ENCODE data around the gene LRIT3. TPM values are rescaled to one million over a fixed set of nuclear protein-coding genes. Genes with fewer than 3 reads are reported as not detected.
"Not testable (repeated sequence)": the region's sequence is repeated elsewhere in the genome, so short reads cannot be mapped to it uniquely, and the experiment has no call there.

Gene LRIT3
- polyA plus RNA-seq, 1 donor from 2014 or later, result not detected

- peak overlapping the region in 1 of 4 donors; percentile 30 for H3K4me3 Mint-ChIP-seq
- H3K9me3 Mint-ChIP-seq, result no peaks in the 10 kb centered on the region
- no peaks in the 10 kb centered on the region for H3K27me3 Mint-ChIP-seq
- peaks cover 3% of the 10 kb centered on the region for H3K36me3 Mint-ChIP-seq
- H3K27ac Mint-ChIP-seq, result no peak overlapping the region
- peaks cover 13 to 21% (median 20%) of the 10 kb centered on the region in 3 donors for H3K4me1 Mint-ChIP-seq
Measured at GRCh38 chr4:109820563-109820962, 27.3 kb upstream of the LRIT3 start.

- Mint-ChIP-seq H3K9me3 (no peaks in the 10 kb centered on the region), H3K27ac (peak overlapping the region in 1 of 3 donors; percentile 40), H3K36me3 (peaks cover 3% of the 10 kb centered on the region)
Measured at GRCh38 chr4:109821185-109821584, 26.7 kb upstream of the LRIT3 start.

GRCh38 chr4:109826719-109827118 is 21.2 kb upstream of the LRIT3 start:
- Mint-ChIP-seq H3K27me3 (no peaks in the 10 kb centered on the region), H3K4me1 (no peaks in the 10 kb centered on the region), H3K36me3 (peaks cover 1% of the 10 kb centered on the region), H3K4me3 (no peak overlapping the region), H3K27ac (no peak overlapping the region), H3K9me3 (no peaks in the 10 kb centered on the region)

More at GRCh38 chr4:109821185-109821584, 26.7 kb upstream of the LRIT3 start:
- Mint-ChIP-seq H3K4me3 (peak overlapping the region in 1 of 4 donors; percentile 30), H3K27me3 (no peaks in the 10 kb centered on the region), H3K4me1 (peaks cover 8 to 15% (median 14%) of the 10 kb centered on the region in 3 donors)

GRCh38 chr4:109827672-109828071 is 20.2 kb upstream of the LRIT3 start, which contains the start of gene RRH:
TSS of gene RRH (plus strand) at chr4:109827972. CDS start at chr4:109828028, 56 bp downstream.
- H3K27ac Mint-ChIP-seq, result no peak within 1 kb of the TSS
- H3K4me3 Mint-ChIP-seq, result no peak within 1 kb of the TSS
- H3K36me3 Mint-ChIP-seq, result no peaks in the 10 kb centered on the region
- H3K9me3 Mint-ChIP-seq, result no peaks in the 10 kb centered on the region
- no peaks in the 10 kb centered on the region for H3K27me3 Mint-ChIP-seq
- no peaks in the 10 kb centered on the region for H3K4me1 Mint-ChIP-seq

GRCh38 chr4:109833756-109834155 is 14.2 kb upstream of the LRIT3 start:
- H3K4me3 Mint-ChIP-seq, result no peak overlapping the region
- no peaks in the 10 kb centered on the region for H3K9me3 Mint-ChIP-seq
- no peaks in the 10 kb centered on the region for H3K27me3 Mint-ChIP-seq
- no peak overlapping the region for H3K27ac Mint-ChIP-seq
- peaks cover 5% of the 10 kb centered on the region for H3K36me3 Mint-ChIP-seq
- no peaks in the 10 kb centered on the region for H3K4me1 Mint-ChIP-seq

- Mint-ChIP-seq H3K36me3 (peaks cover 5% of the 10 kb centered on the region), H3K27ac (no peak overlapping the region), H3K27me3 (no peaks in the 10 kb centered on the region), H3K4me1 (no peaks in the 10 kb centered on the region), H3K9me3 (peaks cover 0 to 6% (median 0%) of the 10 kb centered on the region in 3 donors), H3K4me3 (no peak overlapping the region)
Measured at GRCh38 chr4:109836985-109837384, 10.9 kb upstream of the LRIT3 start.

- H3K4me3 Mint-ChIP-seq, result no peak overlapping the region
- no peaks in the 10 kb centered on the region for H3K9me3 Mint-ChIP-seq
- no peak overlapping the region for H3K27ac Mint-ChIP-seq
- no peaks in the 10 kb centered on the region for H3K27me3 Mint-ChIP-seq
- no peaks in the 10 kb centered on the region for H3K4me1 Mint-ChIP-seq
- no peaks in the 10 kb centered on the region for H3K36me3 Mint-ChIP-seq
Measured at GRCh38 chr4:109846395-109847098, 1.4 kb upstream of the LRIT3 start.

GRCh38 chr4:109848501-109848900 is 594 bp downstream of the LRIT3 start:
- Mint-ChIP-seq H3K27me3 (peaks cover 2% of the 10 kb centered on the region), H3K36me3 (no peaks in the 10 kb centered on the region), H3K4me1 (no peaks in the 10 kb centered on the region), H3K4me3 (no peak overlapping the region), H3K27ac (no peak overlapping the region), H3K9me3 (no peaks in the 10 kb centered on the region)

GRCh38 chr4:109850601-109851000 is 2.7 kb downstream of the LRIT3 start:
- no peaks in the 10 kb centered on the region for H3K36me3 Mint-ChIP-seq
- H3K9me3 Mint-ChIP-seq, result no peaks in the 10 kb centered on the region
- H3K4me3 Mint-ChIP-seq, result no peak overlapping the region
- H3K27ac Mint-ChIP-seq, result no peak overlapping the region
- H3K27me3 Mint-ChIP-seq, result peaks cover 2% of the 10 kb centered on the region
- no peaks in the 10 kb centered on the region for H3K4me1 Mint-ChIP-seq

GRCh38 chr4:109859426-109860300 is 11.8 kb downstream of the LRIT3 start:
- H3K4me1 Mint-ChIP-seq, H3K27me3 Mint-ChIP-seq, H3K36me3 Mint-ChIP-seq, H3K27ac Mint-ChIP-seq: not testable (repeated sequence)
- peaks cover 7 to 18% (median 14%) of the 10 kb centered on the region in 3 donors for H3K9me3 Mint-ChIP-seq
- peak overlapping the region in 1 of 4 donors; percentile 7 for H3K4me3 Mint-ChIP-seq

GRCh38 chr4:109861271-109861670 is 13.4 kb downstream of the LRIT3 start:
- H3K4me1 Mint-ChIP-seq, result no peaks in the 10 kb centered on the region
- no peak overlapping the region for H3K27ac Mint-ChIP-seq
- H3K9me3 Mint-ChIP-seq, result peaks cover 7 to 18% (median 13%) of the 10 kb centered on the region in 3 donors
- no peak overlapping the region for H3K4me3 Mint-ChIP-seq
- no peaks in the 10 kb centered on the region for H3K27me3 Mint-ChIP-seq
- no peaks in the 10 kb centered on the region for H3K36me3 Mint-ChIP-seq

- Mint-ChIP-seq H3K4me1 (no peaks in the 10 kb centered on the region), H3K36me3 (no peaks in the 10 kb centered on the region), H3K4me3 (no peak overlapping the region), H3K9me3 (peaks cover 7 to 18% (median 13%) of the 10 kb centered on the region in 3 donors), H3K27me3 (no peaks in the 10 kb centered on the region), H3K27ac (no peak overlapping the region)
Measured at GRCh38 chr4:109861916-109862511, 14.1 kb downstream of the LRIT3 start.

- peaks cover 4 to 13% (median 10%) of the 10 kb centered on the region in 3 donors for H3K9me3 Mint-ChIP-seq
- peaks cover 2% of the 10 kb centered on the region for H3K36me3 Mint-ChIP-seq
- no peak overlapping the region for H3K27ac Mint-ChIP-seq
- H3K27me3 Mint-ChIP-seq, result no peaks in the 10 kb centered on the region
- no peak overlapping the region for H3K4me3 Mint-ChIP-seq
- H3K4me1 Mint-ChIP-seq, result no peaks in the 10 kb centered on the region
Measured at GRCh38 chr4:109864134-109864533, 16.2 kb downstream of the LRIT3 start.

- Mint-ChIP-seq H3K4me3 (no peak overlapping the region), H3K4me1 (no peaks in the 10 kb centered on the region), H3K9me3 (no peaks in the 10 kb centered on the region), H3K27me3 (no peaks in the 10 kb centered on the region), H3K27ac (no peak overlapping the region), H3K36me3 (peaks cover 2% of the 10 kb centered on the region)
Measured at GRCh38 chr4:109870061-109870460, 22.2 kb downstream of the LRIT3 start.

- Mint-ChIP-seq H3K4me3 (no peak overlapping the region), H3K9me3 (peaks cover 0 to 2% (median 0%) of the 10 kb centered on the region in 3 donors), H3K4me1 (no peaks in the 10 kb centered on the region), H3K27me3 (no peaks in the 10 kb centered on the region), H3K27ac (no peak overlapping the region), H3K36me3 (peaks cover 2% of the 10 kb centered on the region)
Measured at GRCh38 chr4:109872065-109872464, 24.2 kb downstream of the LRIT3 start.
